ENCODE measurements around the gene PTPA. TPM values are rescaled to one million over a fixed set of nuclear protein-coding genes. Genes with fewer than 3 reads are reported as not detected.
A peak's percentile ranks its signal among the peaks of the same experiment; 100 is the strongest.
"Not testable (repeated sequence)": the region's sequence is repeated elsewhere in the genome, so short reads cannot be mapped to it uniquely, and the experiment has no call there.

PTPA gene
- total and polyA plus RNA-seq, 7 experiments from 2014 or later, result 12.6 to 110 (median 48.1) TPM

DNA sequence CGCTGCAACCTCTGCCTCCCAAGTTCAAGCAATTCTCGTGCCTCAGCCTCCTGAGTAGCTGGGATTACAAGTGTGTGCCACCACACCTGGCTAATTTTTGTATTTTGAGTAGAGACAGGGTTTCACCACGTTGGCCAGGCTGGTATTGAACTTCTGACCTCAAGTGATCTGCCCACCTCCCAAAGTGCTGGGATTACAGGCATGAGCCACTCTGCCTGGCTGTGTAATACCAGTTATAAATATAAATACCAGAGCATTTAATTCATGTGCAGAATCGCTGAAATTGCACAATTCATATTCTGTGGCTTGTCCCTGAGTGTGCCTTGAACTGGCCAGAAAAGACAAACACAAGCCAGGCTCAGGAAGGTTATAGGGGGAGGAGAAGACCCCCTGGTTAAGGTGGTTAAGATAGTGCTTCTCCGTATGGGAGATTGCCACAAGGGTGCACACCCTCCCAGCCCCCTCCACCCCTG, 52.0 kb downstream of the PTPA start:
- intact Hi-C loops (cut with micrococcal nuclease); H3K4me1 ChIP-seq (ENCODE audit: control insufficient read depth in 2 of 2, insufficient read depth in 2 of 2, low read length in 2 of 2); CTCF ChIA-PET: not testable (repeated sequence)

DNA sequence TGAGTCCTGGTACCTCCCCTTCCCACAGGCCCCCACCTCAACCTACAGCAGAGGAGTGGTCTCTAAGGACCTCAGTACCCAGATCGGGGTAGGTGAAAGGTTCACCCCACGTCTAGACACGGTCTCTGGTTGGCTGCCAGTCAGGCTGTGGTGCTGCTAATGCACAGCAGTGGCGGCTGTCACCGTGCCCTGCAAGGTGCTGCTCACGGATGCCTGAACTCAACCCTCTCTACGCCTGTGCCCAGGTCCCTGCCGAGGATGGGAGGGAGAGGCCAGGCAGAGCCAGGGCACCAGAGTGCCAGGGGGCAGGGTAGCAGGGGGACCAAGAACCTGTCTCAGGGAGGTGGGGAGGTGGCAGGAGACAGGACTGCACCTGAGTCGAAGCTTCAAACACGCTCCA, 52.5 kb downstream of the PTPA start:
- no peaks in the 10 kb centered on the region for H3K9me3 ChIP-seq (ENCODE audit: control insufficient read depth in 2 of 3, low read length in 3 of 3)
- ATAC-seq (no peak), DNase-seq (no peak)
- no peak overlapping the region for H3K4me3 Mint-ChIP-seq
- peaks cover 0 to 10% of the 10 kb centered on the region in 2 donors for H3K4me1 ChIP-seq (ENCODE audit: control insufficient read depth in 2 of 2, insufficient read depth in 2 of 2, low read length in 2 of 2)
- H3K36me3 ChIP-seq (ENCODE audit: control insufficient read depth in 2 of 3, insufficient read depth in 3 of 3, low read length in 3 of 3), result no peaks in the 10 kb centered on the region
- H3K9me3 Mint-ChIP-seq, result no peaks in the 10 kb centered on the region
- no peaks in the 10 kb centered on the region for H3K27me3 ChIP-seq (ENCODE audit: control insufficient read depth in 2 of 2, insufficient read depth in 2 of 2, low read length in 2 of 2)
- no peak overlapping the region for H3K27ac ChIP-seq (ENCODE audit: low read depth, low read length)
- no peaks in the 10 kb centered on the region for H3K27me3 Mint-ChIP-seq
- no peak overlapping the region for H3K4me3 ChIP-seq (ENCODE audit: low read length)
- POLR2A ChIA-PET, result no interaction called here
- CTCF ChIA-PET, result no interaction called here
- no peak overlapping the region for H3K27ac Mint-ChIP-seq
- H3K4me1 Mint-ChIP-seq, result peaks cover 10 to 26% (median 18%) of the 10 kb centered on the region in 7 donors
- intact Hi-C loops (cut with micrococcal nuclease), result no loop called here
- H3K36me3 Mint-ChIP-seq, result peaks cover 0 to 3% (median 0%) of the 10 kb centered on the region in 5 donors

More for the DNA sequence above, 52.0 kb downstream of the PTPA start:
- H3K4me3 Mint-ChIP-seq; POLR2A ChIA-PET; H3K27ac Mint-ChIP-seq; H3K36me3 Mint-ChIP-seq; H3K9me3 Mint-ChIP-seq; H3K9me3 ChIP-seq (ENCODE audit: control insufficient read depth in 2 of 3, low read length in 3 of 3); H3K36me3 ChIP-seq (ENCODE audit: control insufficient read depth in 2 of 3, insufficient read depth in 3 of 3, low read length in 3 of 3); ATAC-seq; H3K27me3 Mint-ChIP-seq; H3K27me3 ChIP-seq (ENCODE audit: control insufficient read depth in 2 of 2, insufficient read depth in 2 of 2, low read length in 2 of 2); H3K27ac ChIP-seq (ENCODE audit: low read depth, low read length); H3K4me3 ChIP-seq (ENCODE audit: low read length); DNase-seq: not testable (repeated sequence)
- H3K4me1 Mint-ChIP-seq, result peaks cover 10 to 26% (median 18%) of the 10 kb centered on the region in 7 donors

DNA sequence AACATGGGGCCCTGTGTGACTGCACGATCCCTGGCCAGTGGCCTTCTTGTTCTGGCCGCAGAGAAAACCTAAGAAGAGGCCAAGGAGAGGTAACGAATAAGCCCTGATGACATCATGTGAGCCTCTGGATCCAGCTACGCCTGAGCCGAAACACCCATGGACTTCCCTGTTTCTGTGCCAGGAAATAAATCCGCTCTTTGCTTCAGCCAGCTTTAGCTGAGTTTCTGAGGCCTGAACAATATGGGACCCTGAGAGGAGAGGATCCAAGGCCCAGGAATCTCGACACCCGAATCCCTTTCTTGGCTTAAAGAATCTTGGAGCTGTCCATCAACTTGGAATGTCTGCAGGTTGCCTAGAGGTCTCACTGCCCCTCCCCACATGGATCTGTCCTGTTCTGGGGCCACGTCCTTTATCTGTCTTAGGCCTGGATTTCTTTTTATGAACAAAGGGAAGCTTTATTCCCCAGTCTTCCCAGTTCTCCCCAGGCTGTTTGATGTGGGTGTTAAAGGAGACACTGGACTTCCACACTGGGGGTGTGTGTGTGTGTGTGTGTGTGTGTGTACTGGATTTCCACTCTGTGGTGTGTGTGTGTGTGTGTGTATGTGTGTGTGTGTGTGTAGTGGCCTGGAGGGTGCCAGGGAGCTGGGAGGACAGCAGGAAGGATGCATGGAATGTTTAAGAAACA, 53.2 kb downstream of the PTPA start:
- Mint-ChIP-seq H3K36me3 (no peaks in the 10 kb centered on the region), H3K9me3 (no peaks in the 10 kb centered on the region), H3K27me3 (no peaks in the 10 kb centered on the region), H3K4me3 (no peak overlapping the region), H3K27ac (peak overlapping the region in 1 of 9 donors; percentile 27), H3K4me1 (peaks cover 10 to 26% (median 18%) of the 10 kb centered on the region in 7 donors)
- ChIA-PET CTCF (interaction anchor here (1.2 kb wide), 1 partner anchor 9 kb away, joined by 3 read pairs; no protein-coding TSS in a partner anchor), POLR2A (interaction anchor here (0.7 kb wide), 1 partner anchor 10 kb away, joined by 3 read pairs; no protein-coding TSS in a partner anchor)
- no peak for DNase-seq
- H3K27ac ChIP-seq (ENCODE audit: low read depth, low read length), result no peak overlapping the region
- H3K4me1 ChIP-seq (ENCODE audit: control insufficient read depth in 2 of 2, insufficient read depth in 2 of 2, low read length in 2 of 2), result peaks cover 0 to 10% of the 10 kb centered on the region in 2 donors
- H3K4me3 ChIP-seq (ENCODE audit: low read length), result no peak overlapping the region
- H3K9me3 ChIP-seq (ENCODE audit: control insufficient read depth in 2 of 3, low read length in 3 of 3), result no peaks in the 10 kb centered on the region
- no peaks in the 10 kb centered on the region for H3K36me3 ChIP-seq (ENCODE audit: control insufficient read depth in 2 of 3, insufficient read depth in 3 of 3, low read length in 3 of 3)
- intact Hi-C loops (cut with micrococcal nuclease), result no loop called here
- H3K27me3 ChIP-seq (ENCODE audit: control insufficient read depth in 2 of 2, insufficient read depth in 2 of 2, low read length in 2 of 2), result no peaks in the 10 kb centered on the region
- no peak for ATAC-seq

DNA sequence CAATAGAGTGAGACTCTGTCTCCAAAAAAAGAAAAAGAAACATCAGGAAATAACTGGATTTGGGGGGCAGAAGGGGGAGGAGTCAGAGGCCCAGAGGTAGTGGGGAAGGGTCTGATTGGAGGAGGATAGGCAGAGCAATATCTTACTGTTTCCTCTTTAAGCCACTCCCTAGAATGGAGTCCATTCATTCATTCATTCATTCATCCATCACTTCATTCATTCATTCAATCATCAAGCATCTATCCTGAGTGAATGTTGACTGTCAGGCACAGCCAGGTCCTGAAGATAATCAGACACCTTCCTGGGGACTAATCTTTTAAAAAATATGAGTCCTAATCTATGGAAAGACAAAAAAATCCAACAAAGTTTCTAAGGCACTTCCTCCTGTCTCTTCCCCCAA, 54.0 kb downstream of the PTPA start:
- no peak overlapping the region for H3K4me3 Mint-ChIP-seq
- no peaks in the 10 kb centered on the region for H3K27me3 Mint-ChIP-seq
- ChIA-PET POLR2A (interaction anchor here (2.6 kb wide), 1 partner anchor 71 kb away, joined by 10 read pairs; no protein-coding TSS in a partner anchor), CTCF (interaction anchor here (1.2 to 1.6 kb wide), 2 partner anchors 8 to 30 kb away, joined by 3 read pairs; no protein-coding TSS in a partner anchor)
- H3K27ac Mint-ChIP-seq, result no peak overlapping the region
- no peaks in the 10 kb centered on the region for H3K27me3 ChIP-seq (ENCODE audit: control insufficient read depth in 2 of 2, insufficient read depth in 2 of 2, low read length in 2 of 2)
- peaks cover 10 to 27% (median 18%) of the 10 kb centered on the region in 7 donors for H3K4me1 Mint-ChIP-seq
- DNase-seq (no peak), ATAC-seq (no peak)
- H3K4me1 ChIP-seq (ENCODE audit: control insufficient read depth in 2 of 2, insufficient read depth in 2 of 2, low read length in 2 of 2), result peaks cover 0 to 10% of the 10 kb centered on the region in 2 donors
- no peaks in the 10 kb centered on the region for H3K36me3 Mint-ChIP-seq
- H3K36me3 ChIP-seq (ENCODE audit: control insufficient read depth in 2 of 3, insufficient read depth in 3 of 3, low read length in 3 of 3), result no peaks in the 10 kb centered on the region
- intact Hi-C loops (cut with micrococcal nuclease), result no loop called here
- H3K4me3 ChIP-seq (ENCODE audit: low read length), result no peak overlapping the region
- no peaks in the 10 kb centered on the region for H3K9me3 ChIP-seq (ENCODE audit: control insufficient read depth in 2 of 3, low read length in 3 of 3)
- H3K27ac ChIP-seq (ENCODE audit: low read depth, low read length), result no peak overlapping the region
- H3K9me3 Mint-ChIP-seq, result no peaks in the 10 kb centered on the region

DNA sequence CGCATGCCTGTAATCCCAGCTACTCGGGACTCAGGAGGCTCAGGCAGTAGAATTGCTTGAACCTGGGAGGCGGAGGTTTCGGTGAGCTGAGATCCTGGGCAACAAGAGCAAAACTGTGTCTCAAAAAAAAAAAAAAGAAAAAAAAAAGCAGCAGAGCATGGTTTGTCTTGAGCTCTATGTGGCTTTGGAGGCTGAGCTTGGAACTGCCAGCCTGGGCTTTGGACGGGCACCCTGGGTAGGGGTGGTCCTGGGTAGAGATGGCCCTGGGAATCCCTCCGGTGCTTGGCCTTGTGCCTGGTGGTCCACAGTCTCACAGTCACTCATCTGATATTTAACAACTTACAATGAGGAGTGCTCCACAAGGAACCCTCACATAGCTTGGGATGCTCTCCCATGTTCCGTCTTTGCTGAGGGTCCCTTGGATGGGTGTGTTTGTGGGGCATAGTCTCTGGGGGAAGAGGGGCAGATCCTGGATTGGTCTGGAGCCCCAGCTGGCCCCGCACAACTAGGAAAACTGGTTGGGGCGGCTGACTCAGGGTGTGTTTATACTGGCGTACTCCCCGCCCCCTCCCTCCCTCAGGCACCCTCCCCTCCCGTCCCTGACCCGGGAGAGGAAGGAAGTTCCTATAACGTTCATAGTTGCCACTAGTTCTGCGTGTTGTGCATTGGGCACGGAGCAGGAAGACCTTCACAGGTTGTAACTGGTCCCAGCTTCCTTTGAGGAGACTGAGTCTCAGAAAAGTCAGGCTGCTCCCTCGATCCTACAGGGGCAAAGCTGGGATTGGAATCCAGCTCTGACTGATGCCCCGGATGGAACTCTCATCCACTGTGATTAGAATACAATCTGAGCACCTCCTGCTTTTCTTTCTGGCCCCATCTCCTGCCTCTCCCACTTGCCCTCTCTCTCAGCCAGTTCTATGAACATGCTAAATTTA, 55.7 kb downstream of the PTPA start:
- Mint-ChIP-seq H3K27ac (peak overlapping the region in 8 of 9 donors; percentile 25 to 77 (median 62)), H3K4me3 (peak overlapping the region; percentile 54 to 78 (median 68)), H3K4me1 (peaks cover 10 to 28% (median 18%) of the 10 kb centered on the region in 7 donors), H3K9me3 (no peaks in the 10 kb centered on the region), H3K27me3 (peaks cover 0 to 2% (median 0%) of the 10 kb centered on the region in 5 donors), H3K36me3 (no peaks in the 10 kb centered on the region)
- peaks cover 0 to 10% of the 10 kb centered on the region in 2 donors for H3K4me1 ChIP-seq (ENCODE audit: control insufficient read depth in 2 of 2, insufficient read depth in 2 of 2, low read length in 2 of 2)
- peak overlapping the region; percentile 29 for H3K27ac ChIP-seq (ENCODE audit: low read depth, low read length)
- DNase-seq, result peak in 3 of 9 donors; percentile 5 to 37 (median 15)
- CTCF ChIA-PET, result interaction anchor here (0.6 to 1.9 kb wide), 6 partner anchors 8 to 457 kb away, joined by 3 to 7 read pairs (median 4); no protein-coding TSS in a partner anchor
- no peaks in the 10 kb centered on the region for H3K36me3 ChIP-seq (ENCODE audit: control insufficient read depth in 2 of 3, insufficient read depth in 3 of 3, low read length in 3 of 3)
- ATAC-seq, result peak; percentile 79
- no peak overlapping the region for H3K4me3 ChIP-seq (ENCODE audit: low read length)
- H3K27me3 ChIP-seq (ENCODE audit: control insufficient read depth in 2 of 2, insufficient read depth in 2 of 2, low read length in 2 of 2), result no peaks in the 10 kb centered on the region
- POLR2A ChIA-PET, result interaction anchor here (0.5 to 2.6 kb wide), 4 partner anchors 27 to 872 kb away, joined by 3 to 10 read pairs (median 5); partner anchors contain the start of gene NTMT1
- intact Hi-C loops (cut with micrococcal nuclease), result no loop called here
- no peaks in the 10 kb centered on the region for H3K9me3 ChIP-seq (ENCODE audit: control insufficient read depth in 2 of 3, low read length in 3 of 3)

DNA sequence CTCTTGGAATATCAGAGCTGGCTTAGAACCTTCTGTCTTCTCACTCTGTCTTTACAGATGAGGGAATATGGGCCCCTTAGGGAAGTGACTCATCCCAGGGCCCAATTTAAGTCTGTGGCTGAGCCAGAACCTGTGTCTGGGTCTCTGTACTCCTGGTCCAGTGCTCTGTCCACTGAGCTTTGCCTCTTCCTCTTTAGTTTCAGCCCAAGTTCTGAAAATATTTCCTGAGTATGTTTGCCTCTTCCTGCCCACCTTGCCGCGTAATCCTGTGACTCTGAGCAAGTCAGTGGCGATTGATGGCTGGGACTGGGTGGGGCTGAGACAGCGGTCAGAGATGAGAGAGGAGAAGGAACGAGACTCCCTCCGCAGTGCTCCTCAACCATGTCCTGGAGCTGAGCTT, 59.0 kb downstream of the PTPA start:
- intact Hi-C loops (cut with micrococcal nuclease), result no loop called here

More for the DNA sequence above, 59.0 kb downstream of the PTPA start:
- Histone ChIP-seq H3K4me1 (ENCODE audit: control insufficient read depth in 2 of 2, insufficient read depth in 2 of 2, low read length in 2 of 2) (peaks cover 0 to 10% of the 10 kb centered on the region in 2 donors), H3K36me3 (ENCODE audit: control insufficient read depth in 2 of 3, insufficient read depth in 3 of 3, low read length in 3 of 3) (no peaks in the 10 kb centered on the region), H3K27me3 (ENCODE audit: control insufficient read depth in 2 of 2, insufficient read depth in 2 of 2, low read length in 2 of 2) (no peaks in the 10 kb centered on the region), H3K4me3 (ENCODE audit: low read length) (no peak overlapping the region), H3K27ac (ENCODE audit: low read depth, low read length) (no peak overlapping the region), H3K9me3 (ENCODE audit: control insufficient read depth in 2 of 3, low read length in 3 of 3) (no peaks in the 10 kb centered on the region)
- Mint-ChIP-seq H3K9me3 (no peaks in the 10 kb centered on the region), H3K4me1 (peaks cover 11 to 33% (median 18%) of the 10 kb centered on the region in 7 donors), H3K4me3 (no peak overlapping the region), H3K27ac (no peak overlapping the region), H3K36me3 (no peaks in the 10 kb centered on the region), H3K27me3 (peaks cover 0 to 19% (median 0%) of the 10 kb centered on the region in 5 donors)
- ATAC-seq (no peak), DNase-seq (no peak)
- ChIA-PET CTCF (interaction anchor here (0.7 to 6.2 kb wide), 3 partner anchors 28 to 154 kb away, joined by 3 to 37 read pairs (median 7); no protein-coding TSS in a partner anchor), POLR2A (interaction anchor here (1.2 kb wide), 1 partner anchor 9 kb away, joined by 3 read pairs; no protein-coding TSS in a partner anchor)

Data from naive thymus-derived CD4-positive, alpha-beta T cell (primary cell).